Activated CD8-positive, alpha-beta T cell treated with anti-CD3 and anti-CD28 coated beads for 36 hours (primary cell): ENCODE data around the gene ELF5. TPM values are rescaled to one million over a fixed set of nuclear protein-coding genes. Genes with fewer than 3 reads are reported as not detected.

ENCODE experiments used
- ATAC-seq: fragments of 200-7000 bp; cut with Tn5 transposase; one replicate; pipeline ENCODE4 v1.10.0; 2021; ENCODE audit warnings: mild to moderate bottlenecking, moderate library complexity
- CTCF ChIA-PET: fragments of 350-600 bp; sonication (Branson Sonifier 250); formaldehyde crosslinking; loops from one replicate; lab custom pipeline; 2021; ENCODE audit warnings: antibody characterized with exemption; lab: Charles Lee
- POLR2A ChIA-PET: fragments of 350-600 bp; sonication (Branson Sonifier 250); formaldehyde crosslinking; loops from one replicate; lab custom pipeline; 2021; ENCODE audit warnings: antibody characterized with exemption; lab: Charles Lee
- DNase-seq: peaks from one replicate; pipeline ENCODE4 v3.0.0-alpha.2; 2020
- H3K27ac Mint-ChIP-seq: one replicate; pipeline ENCODE4 v1.8.0; 2021; ENCODE audit warnings: mild to moderate bottlenecking, mixed read lengths
- H3K27me3 Mint-ChIP-seq: one replicate; pipeline ENCODE4 v1.8.0; 2021; ENCODE audit warnings: mixed read lengths
- H3K36me3 Mint-ChIP-seq: one replicate; pipeline ENCODE4 v1.8.0; 2021; ENCODE audit warnings: low read depth, mixed read lengths
- H3K4me1 Mint-ChIP-seq: one replicate; pipeline ENCODE4 v1.8.0; 2021; ENCODE audit warnings: low read depth, mixed read lengths
- H3K4me3 Mint-ChIP-seq: one replicate; pipeline ENCODE4 v1.8.0; 2021; ENCODE audit warnings: mild to moderate bottlenecking, moderate library complexity, mixed read lengths
- H3K9me3 Mint-ChIP-seq: one replicate; pipeline ENCODE4 v1.8.0; 2021; ENCODE audit warnings: mixed read lengths
- intact Hi-C: fragments of 100-400 bp; cut with micrococcal nuclease; formaldehyde crosslinking; loops from one replicate; pipeline ENCODE4 v1.10.0; 2022
- total RNA-seq, 2 experiments: library from RNA; stranded (reverse); gene quantifications; one replicate each; pipeline ENCODE4 v1.2.3, GENCODE V29; 2021
- TF ChIP-seq, protein P1 (sequence below): fragments of 200-600 bp; IDR thresholded peaks from one replicate; pipeline ENCODE4 v1.8.0; 2022; ENCODE audit warnings: antibody characterized with exemption, mild to moderate bottlenecking

ELF5 gene
- total RNA-seq, 2 experiments from 2014 or later, result not detected

DNA sequence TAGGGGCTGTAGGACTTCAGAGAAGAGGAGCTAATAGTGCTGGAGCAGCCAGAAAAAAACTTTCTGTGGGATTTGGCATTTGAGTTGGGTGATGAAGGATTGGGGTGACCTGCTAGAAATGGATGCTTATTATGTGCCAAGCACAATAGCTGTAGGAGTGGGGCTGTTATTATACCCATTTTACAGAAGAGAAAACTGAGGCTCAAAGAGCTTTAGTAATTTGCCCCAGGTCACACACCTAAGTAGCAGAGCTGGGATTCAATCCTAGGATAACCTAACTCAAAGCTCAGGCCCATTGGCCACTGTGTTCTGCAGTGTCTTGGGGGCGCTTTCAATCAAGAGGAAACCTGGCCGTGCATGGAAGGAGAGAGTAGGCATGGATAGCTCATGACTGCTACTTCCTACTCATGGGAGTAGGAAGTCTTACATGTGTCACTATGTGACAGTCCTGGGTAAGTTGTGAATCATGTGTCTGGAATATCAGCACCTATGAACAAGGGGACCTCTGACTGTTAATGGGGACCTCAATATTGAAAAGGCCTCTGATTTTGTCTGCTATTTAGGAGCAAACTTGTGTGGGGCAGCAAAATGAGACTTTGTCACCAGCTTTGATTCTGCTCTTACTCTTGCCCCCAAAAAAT, 6.1 kb upstream of the ELF5 start:
- Mint-ChIP-seq H3K27me3 (peaks cover 1% of the 10 kb centered on the region), H3K4me3 (no peak overlapping the region), H3K4me1 (no peaks in the 10 kb centered on the region), H3K27ac (no peak overlapping the region), H3K36me3 (no peaks in the 10 kb centered on the region), H3K9me3 (no peaks in the 10 kb centered on the region)
- ATAC-seq, result no peak
- TF ChIP-seq, protein P1, sequence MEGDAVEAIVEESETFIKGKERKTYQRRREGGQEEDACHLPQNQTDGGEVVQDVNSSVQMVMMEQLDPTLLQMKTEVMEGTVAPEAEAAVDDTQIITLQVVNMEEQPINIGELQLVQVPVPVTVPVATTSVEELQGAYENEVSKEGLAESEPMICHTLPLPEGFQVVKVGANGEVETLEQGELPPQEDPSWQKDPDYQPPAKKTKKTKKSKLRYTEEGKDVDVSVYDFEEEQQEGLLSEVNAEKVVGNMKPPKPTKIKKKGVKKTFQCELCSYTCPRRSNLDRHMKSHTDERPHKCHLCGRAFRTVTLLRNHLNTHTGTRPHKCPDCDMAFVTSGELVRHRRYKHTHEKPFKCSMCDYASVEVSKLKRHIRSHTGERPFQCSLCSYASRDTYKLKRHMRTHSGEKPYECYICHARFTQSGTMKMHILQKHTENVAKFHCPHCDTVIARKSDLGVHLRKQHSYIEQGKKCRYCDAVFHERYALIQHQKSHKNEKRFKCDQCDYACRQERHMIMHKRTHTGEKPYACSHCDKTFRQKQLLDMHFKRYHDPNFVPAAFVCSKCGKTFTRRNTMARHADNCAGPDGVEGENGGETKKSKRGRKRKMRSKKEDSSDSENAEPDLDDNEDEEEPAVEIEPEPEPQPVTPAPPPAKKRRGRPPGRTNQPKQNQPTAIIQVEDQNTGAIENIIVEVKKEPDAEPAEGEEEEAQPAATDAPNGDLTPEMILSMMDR, result no peak
- DNase-seq, result no peak
- ChIA-PET POLR2A (no interaction called here), CTCF (interaction anchor here (0.7 to 0.9 kb wide), 2 partner anchors 27 to 345 kb away, joined by 3 read pairs; no protein-coding TSS in a partner anchor)
- intact Hi-C loops, result no loop called here

DNA sequence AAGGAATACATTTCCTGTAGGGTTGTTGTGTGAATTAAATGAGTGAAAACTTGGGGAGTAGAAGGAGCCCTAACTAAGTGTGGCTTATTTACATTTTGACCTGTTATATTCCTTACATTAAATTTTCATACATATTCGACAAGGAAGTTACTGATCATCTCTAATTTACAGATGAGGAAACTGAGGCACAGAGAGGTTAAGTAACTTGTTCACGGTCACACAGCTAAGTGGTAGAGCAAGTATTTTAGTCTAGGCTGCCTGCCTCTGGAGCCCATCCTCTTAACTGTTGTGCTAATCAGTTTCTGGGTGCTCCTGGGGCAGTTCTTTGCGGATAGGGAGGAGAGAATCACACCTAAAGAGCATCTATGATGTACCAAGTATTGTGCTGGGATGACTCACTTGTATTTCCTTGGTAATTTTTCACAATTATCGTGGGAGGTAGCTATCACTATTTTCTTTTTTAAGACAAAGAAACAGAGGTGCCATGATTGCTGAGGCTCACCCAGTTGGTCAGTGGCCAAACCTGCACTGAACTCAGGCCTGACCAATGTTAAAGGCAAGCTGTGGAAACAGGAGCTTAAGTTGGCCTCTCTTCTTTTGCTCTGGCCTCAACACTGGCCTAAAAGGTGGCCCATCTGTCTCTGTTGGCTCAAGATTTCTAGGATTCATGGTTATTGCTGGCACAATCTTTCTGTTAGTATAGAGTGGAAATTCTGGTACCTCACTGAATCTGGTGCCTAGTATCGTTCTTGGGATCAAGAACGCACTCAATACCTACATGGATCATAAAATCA, 2.9 kb upstream of the ELF5 start:
- Mint-ChIP-seq H3K27ac (no peak overlapping the region), H3K36me3 (no peaks in the 10 kb centered on the region), H3K4me3 (no peak overlapping the region), H3K9me3 (no peaks in the 10 kb centered on the region), H3K27me3 (peaks cover 1% of the 10 kb centered on the region), H3K4me1 (no peaks in the 10 kb centered on the region)
- TF ChIP-seq, protein P1, result no peak
- POLR2A ChIA-PET, result no interaction called here
- CTCF ChIA-PET, result no interaction called here
- intact Hi-C loops, result no loop called here
- DNase-seq (no peak), ATAC-seq (no peak)

DNA sequence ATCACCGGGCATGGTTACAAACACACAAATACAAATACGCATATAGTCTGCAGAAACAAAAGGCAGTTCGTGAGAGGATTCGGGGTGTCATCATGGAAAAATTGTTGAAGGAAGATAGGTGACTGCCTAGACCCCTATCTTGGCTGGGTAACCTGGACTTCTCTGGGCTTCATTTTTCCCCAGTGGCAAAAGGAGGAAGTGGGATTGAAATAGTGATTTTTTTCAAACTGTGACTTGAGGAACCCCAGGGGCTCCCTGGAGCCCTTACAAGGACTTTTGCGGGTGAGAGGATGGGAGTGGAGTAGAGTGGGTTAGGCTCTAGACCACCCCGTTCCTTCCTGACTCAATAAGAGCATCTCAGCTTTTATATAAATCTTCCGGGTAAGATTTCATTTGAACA, 1.0 kb upstream of the ELF5 start:
- H3K27me3 Mint-ChIP-seq, result peaks cover 1% of the 10 kb centered on the region
- ATAC-seq, result no peak
- no peak overlapping the region for H3K27ac Mint-ChIP-seq
- CTCF ChIA-PET, result interaction anchor here (0.6 to 1.5 kb wide), 3 partner anchors 13 to 22 kb away, joined by 3 to 5 read pairs (median 5); no protein-coding TSS in a partner anchor
- DNase-seq, result no peak
- intact Hi-C loops, result no loop called here
- POLR2A ChIA-PET, result no interaction called here
- no peaks in the 10 kb centered on the region for H3K9me3 Mint-ChIP-seq
- TF ChIP-seq, protein P1, result no peak
- H3K4me1 Mint-ChIP-seq, result no peaks in the 10 kb centered on the region
- no peaks in the 10 kb centered on the region for H3K36me3 Mint-ChIP-seq
- H3K4me3 Mint-ChIP-seq, result no peak overlapping the region

DNA sequence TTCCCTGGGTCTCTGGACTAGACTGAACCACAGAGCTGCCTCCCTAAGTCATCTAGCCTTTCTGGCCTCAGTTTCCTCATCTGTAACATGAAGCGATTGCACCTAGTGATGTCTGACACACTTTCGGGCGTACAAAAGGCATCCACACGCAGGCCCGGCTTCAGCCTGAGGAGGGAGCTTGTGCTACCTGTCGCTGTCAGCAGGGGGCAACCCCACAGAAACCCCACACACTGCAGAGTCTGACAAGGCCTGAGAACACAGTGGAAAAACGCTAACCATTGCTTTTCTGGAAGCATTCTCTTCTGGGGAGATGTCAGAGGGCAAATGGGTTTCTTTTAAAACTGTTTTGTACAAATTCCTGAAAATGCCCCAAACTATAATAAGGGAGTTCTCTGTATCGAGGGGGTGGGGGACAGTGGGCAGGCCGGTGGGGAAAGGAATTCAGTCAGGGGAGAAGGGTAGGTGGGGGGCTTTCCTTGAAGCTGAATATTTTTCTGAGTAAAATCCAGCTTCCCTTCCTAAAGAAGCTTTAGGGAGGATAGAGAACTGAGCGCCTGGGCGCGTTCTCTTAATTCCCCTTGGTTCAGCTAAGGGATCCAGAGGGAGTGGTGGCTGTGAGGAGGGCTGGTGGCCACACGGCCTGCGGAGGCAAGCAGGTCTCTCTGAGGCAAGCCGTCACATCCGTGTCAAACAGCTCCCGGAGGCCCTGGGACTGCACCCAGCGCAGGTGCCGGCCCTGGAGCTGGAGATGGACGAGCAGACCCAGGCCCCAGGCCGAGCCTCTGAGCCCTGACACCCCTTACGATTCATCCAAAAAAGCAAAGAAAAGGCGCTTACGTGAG, 533 bp downstream of the ELF5 start:
- no peak overlapping the region for H3K4me3 Mint-ChIP-seq
- TF ChIP-seq, protein P1, result peak; percentile 63
- no peaks in the 10 kb centered on the region for H3K27me3 Mint-ChIP-seq
- POLR2A ChIA-PET, result no interaction called here
- intact Hi-C loops, result no loop called here
- no peaks in the 10 kb centered on the region for H3K4me1 Mint-ChIP-seq
- no peaks in the 10 kb centered on the region for H3K36me3 Mint-ChIP-seq
- ATAC-seq (peak; percentile 96), DNase-seq (peak; percentile 72)
- H3K9me3 Mint-ChIP-seq, result no peaks in the 10 kb centered on the region
- CTCF ChIA-PET, result interaction anchor here (0.6 to 2.1 kb wide), 25 partner anchors 8 to 972 kb away, joined by 3 to 20 read pairs (median 4); no protein-coding TSS in a partner anchor
- no peak overlapping the region for H3K27ac Mint-ChIP-seq
